Raji (cell line): ENCODE results near the gene CAPN14.

Source experiments
- POLR2A ChIP-seq: IDR thresholded peaks from 2 replicates; pipeline ENCODE4 v1.6.1; 2011; ENCODE audit warnings: low read depth, low read length, control low read depth; ENCODE audit not compliant: insufficient read depth

The CAPN14 gene

GRCh38 chr2:31236433-31237205 lies 19.3 kb upstream of the CAPN14 start:
- TF ChIP-seq POLR2A = no peak

DNA sequence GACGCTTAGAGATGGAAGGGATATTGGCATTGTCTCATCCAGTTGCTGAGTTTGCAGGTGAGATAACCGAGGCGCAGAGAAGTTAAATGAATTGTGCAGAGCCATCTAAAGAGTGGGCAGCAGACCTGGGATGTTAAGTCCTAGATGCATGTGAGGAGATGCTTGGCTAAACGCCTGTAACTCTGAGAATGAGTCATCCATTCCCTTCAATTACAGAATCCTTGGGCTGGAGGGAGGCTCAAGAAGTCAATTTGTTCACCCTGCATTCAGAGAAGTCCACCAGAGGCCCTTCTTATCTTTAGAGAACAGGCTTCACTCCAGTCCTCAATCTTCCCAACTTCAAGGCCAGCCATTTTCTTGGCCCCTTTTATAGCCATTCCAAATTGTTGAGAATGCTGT lies 18.2 kb upstream of the CAPN14 start:
- TF ChIP-seq POLR2A = no peak

- TF ChIP-seq POLR2A = no peak
Measured at GRCh38 chr2:31234683-31235503, 17.6 kb upstream of the CAPN14 start.

GRCh38 chr2:31233741-31234682 lies 16.7 kb upstream of the CAPN14 start, which contains the start of gene EHD3:
EHD3 (plus strand) TSS chr2:31234152; CDS start chr2:31234622, 470 bp downstream.
- TF ChIP-seq POLR2A = 0 out of 2 replicates have a peak, but pooled peaks have one; percentile 15

GRCh38 chr2:31233231-31233630 lies 15.9 kb upstream of the CAPN14 start:
- no peak for TF ChIP-seq POLR2A

- no peak for TF ChIP-seq POLR2A
Measured at GRCh38 chr2:31232586-31232985, 15.3 kb upstream of the CAPN14 start.

DNA sequence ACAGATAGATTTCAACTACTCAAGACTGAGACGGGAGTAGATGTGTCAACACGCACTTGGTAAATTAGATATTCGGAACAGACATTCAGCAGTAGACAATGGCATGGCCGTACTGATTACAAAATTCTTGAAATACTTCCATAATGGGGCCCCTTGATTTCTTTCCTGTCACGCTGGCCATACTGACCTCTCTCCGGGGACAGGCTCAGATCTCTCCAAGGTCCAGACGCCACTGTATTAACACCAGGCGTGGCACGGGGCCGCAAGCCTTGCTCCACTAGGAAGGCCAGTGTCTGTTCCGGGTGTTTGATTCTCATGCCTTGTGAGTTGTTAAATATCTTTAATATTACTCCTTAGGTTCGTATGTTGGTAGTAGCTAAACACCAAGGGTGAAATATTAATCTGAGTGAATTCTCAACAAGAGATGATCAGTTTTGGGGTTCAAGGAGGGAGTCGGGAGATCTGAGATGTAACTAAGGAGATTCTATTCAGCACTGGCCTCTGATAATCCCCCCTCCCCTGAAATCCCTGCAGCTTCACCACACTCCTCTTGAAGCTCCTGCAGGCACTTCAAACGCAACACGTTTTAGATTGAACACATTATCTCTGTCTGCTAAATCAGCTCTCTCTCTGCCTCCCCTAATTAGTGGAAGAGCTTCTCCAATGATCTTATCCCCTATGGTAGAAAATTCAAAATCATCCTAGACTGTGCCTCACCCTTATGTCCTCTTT lies 14.4 kb upstream of the CAPN14 start:
- no peak for TF ChIP-seq POLR2A

DNA sequence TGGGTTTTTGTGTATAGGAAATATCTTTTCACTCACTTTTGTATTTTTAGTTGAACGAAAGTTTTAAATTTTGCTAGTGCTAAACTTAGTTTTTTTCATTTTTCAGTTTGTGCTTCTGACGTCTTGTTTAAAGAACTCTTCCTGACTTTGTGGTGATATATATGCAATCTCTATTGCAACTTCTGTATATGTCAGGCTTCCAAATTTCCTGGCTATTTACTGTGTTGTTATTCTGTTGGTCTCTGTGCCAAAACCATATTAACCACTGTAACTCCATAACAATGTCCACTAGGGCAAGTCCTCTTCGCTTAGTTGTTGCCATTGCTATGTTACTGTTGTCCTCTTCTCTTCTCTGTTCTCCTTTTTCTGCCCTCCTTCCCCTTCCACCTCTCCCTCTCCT lies 13.4 kb upstream of the CAPN14 start:
- TF ChIP-seq POLR2A = no peak

- TF ChIP-seq POLR2A = no peak
Measured at GRCh38 chr2:31228717-31229116, 11.4 kb upstream of the CAPN14 start.

GRCh38 chr2:31227711-31228125 lies 10.4 kb upstream of the CAPN14 start:
- no peak for TF ChIP-seq POLR2A

DNA sequence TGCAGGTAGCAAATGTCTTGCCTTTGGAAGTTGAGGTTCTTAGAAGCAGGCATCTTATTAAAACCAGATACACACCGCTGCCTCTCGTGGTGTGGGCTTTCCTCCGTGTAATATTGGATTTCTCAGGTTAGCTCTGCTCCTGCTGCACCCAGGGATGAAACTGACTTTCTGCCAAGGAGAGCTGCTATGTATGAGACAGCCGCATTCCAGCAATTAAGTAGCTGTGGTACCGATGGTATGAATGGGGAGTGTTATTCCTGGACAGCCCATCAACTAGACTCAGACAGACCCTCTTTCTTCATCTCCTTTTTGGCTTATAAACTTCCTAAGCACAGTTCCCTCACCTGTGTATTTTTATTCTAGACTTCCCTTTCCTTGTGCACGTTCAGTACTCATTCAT lies 9.8 kb upstream of the CAPN14 start:
- no peak for TF ChIP-seq POLR2A

GRCh38 chr2:31226266-31226665 lies 9.0 kb upstream of the CAPN14 start:
- TF ChIP-seq POLR2A = no peak

GRCh38 chr2:31223749-31224148 lies 6.4 kb upstream of the CAPN14 start:
- no peak for TF ChIP-seq POLR2A

DNA sequence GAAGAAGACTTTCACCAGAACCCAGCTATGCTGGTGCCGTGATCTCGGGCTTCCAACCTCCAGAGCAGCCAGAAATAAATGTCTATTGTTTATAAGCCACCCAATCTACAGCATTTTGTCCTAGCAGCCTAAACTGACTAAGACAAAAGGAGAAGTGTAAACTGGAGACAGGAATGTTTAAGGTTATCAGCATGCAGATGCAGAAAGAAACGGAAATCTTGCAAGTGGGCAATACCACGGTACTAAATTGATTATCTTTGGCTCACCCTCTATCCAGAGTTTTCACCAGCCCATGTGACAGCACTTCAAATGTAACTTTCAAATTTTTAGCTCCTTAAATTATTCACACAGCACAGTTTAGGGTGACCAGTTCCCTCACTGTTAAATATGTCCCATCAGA lies 5.7 kb upstream of the CAPN14 start:
- no peak for TF ChIP-seq POLR2A
